ENCODE data around the gene AUTS2.

The AUTS2 gene

GRCh38 chr7:70793821-70794220 is 1195.5 kb downstream of the AUTS2 start:
- no peak overlapping the region for H3K4me3 ChIP-seq (ENCODE audit: low read length)
- no peak for DNase-seq (ENCODE audit: low read depth)
- TF ChIP-seq CTCF (conservative IDR thresholded peaks at IDR 0.05; ENCODE audit: low read depth, low read length) = no peak

GRCh38 chr7:70794962-70795361 is 1196.7 kb downstream of the AUTS2 start:
- no peak for DNase-seq (ENCODE audit: low read depth)
- no peak for TF ChIP-seq CTCF (conservative IDR thresholded peaks at IDR 0.05; ENCODE audit: low read depth, low read length)
- H3K4me3 ChIP-seq (ENCODE audit: low read length) = no peak overlapping the region

DNA sequence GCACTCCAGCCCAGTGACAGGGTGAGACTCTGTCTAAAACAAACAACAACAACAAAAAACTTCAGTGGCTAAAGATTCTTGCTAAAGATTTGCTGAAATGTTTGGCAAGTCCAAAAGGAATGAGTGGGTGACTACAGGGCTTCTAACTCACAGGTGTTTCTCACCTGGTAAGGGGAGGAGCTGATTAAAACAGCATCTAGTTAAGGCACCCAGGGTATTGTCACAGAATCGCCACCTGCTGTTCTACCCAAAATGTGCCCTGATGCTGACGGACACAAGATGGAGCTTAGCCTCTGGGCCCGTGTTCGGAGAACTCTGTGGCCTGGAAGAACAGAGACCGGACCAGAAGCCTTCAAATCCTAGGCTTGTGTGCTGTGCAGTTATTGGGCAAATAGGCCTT is 1197.7 kb downstream of the AUTS2 start:
- no peak overlapping the region for H3K4me3 ChIP-seq (ENCODE audit: low read length)
- no peak for DNase-seq (ENCODE audit: low read depth)
- TF ChIP-seq CTCF (conservative IDR thresholded peaks at IDR 0.05; ENCODE audit: low read depth, low read length) = no peak

GRCh38 chr7:70797109-70797514 is 1198.8 kb downstream of the AUTS2 start:
- DNase-seq (ENCODE audit: low read depth) = no peak
- no peak overlapping the region for H3K4me3 ChIP-seq (ENCODE audit: low read length)
- no peak for TF ChIP-seq CTCF (conservative IDR thresholded peaks at IDR 0.05; ENCODE audit: low read depth, low read length)

DNA sequence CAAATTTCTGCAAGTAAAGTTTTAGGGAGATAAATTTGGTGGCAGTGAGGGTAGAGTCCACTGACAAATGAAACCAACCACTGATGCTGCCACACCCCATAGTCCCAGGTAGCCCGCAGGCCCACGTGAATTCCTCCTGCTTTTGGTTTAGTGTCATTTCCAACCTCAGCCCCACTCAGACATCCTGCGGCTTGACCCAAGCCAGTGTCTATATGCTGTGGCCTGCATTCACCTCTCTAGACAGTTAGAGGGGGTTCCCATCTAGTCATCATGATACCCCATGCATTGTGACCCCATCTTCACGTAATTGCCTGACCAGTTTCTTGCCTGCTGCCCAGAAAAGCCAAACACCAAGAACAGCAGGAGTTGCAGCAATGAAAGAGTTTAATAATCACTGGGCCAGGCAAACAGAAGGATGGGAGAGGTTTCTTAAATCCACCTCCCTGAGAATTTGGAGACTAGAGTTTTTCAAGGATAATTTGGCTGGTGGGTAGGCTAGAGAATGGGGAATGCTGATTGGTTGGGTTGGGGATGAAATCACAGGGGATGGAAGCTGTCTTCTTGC is 1201.6 kb downstream of the AUTS2 start:
- DNase-seq (ENCODE audit: low read depth) = no peak
- TF ChIP-seq CTCF (conservative IDR thresholded peaks at IDR 0.05; ENCODE audit: low read depth, low read length) = no peak
- H3K4me3 ChIP-seq (ENCODE audit: low read length) = no peak overlapping the region

GRCh38 chr7:70805360-70805759 is 1207.1 kb downstream of the AUTS2 start:
- DNase-seq (ENCODE audit: low read depth) = no peak
- no peak for TF ChIP-seq CTCF (conservative IDR thresholded peaks at IDR 0.05; ENCODE audit: low read depth, low read length)
- H3K4me3 ChIP-seq (ENCODE audit: low read length) = no peak overlapping the region

GRCh38 chr7:70807650-70808049 is 1209.4 kb downstream of the AUTS2 start:
- no peak for TF ChIP-seq CTCF (conservative IDR thresholded peaks at IDR 0.05; ENCODE audit: low read depth, low read length)
- DNase-seq (ENCODE audit: low read depth) = no peak
- H3K4me3 ChIP-seq (ENCODE audit: low read length) = no peak overlapping the region
